Activated T-cell treated with anti-CD3 and anti-CD28 coated beads, Interleukin-2, amount 50 U/mL, for 24 hours (primary cell): ENCODE results near the gene OLFM1.

ENCODE experiments used
- DNase-seq: peaks from one replicate; pipeline ENCODE4 v3.0.0-alpha.2; 2020
- H3K27ac Mint-ChIP-seq: 2 replicates; pipeline ENCODE4 v1.8.0; 2020; ENCODE audit warnings: mild to moderate bottlenecking, mixed read lengths
- H3K27me3 Mint-ChIP-seq: 2 replicates; pipeline ENCODE4 v1.8.0; 2020; ENCODE audit warnings: mixed read lengths
- H3K36me3 Mint-ChIP-seq: 2 replicates; pipeline ENCODE4 v1.8.0; 2020; ENCODE audit warnings: low read depth, mixed read lengths
- H3K4me1 Mint-ChIP-seq: 2 replicates; pipeline ENCODE4 v1.8.0; 2020; ENCODE audit warnings: low read depth, mixed read lengths
- H3K4me3 Mint-ChIP-seq: 2 replicates; pipeline ENCODE4 v1.8.0; 2020; ENCODE audit warnings: mild to moderate bottlenecking, moderate library complexity, mixed read lengths
- H3K9me3 Mint-ChIP-seq: 2 replicates; pipeline ENCODE4 v1.8.0; 2020; ENCODE audit warnings: mixed read lengths

The OLFM1 gene

GRCh38 chr9:135077497-135078200, 9.8 kb upstream of the OLFM1 start:
- no peaks in the 10 kb centered on the region for H3K9me3 Mint-ChIP-seq
- H3K27ac Mint-ChIP-seq: no peak overlapping the region
- peaks cover 40% of the 10 kb centered on the region for H3K27me3 Mint-ChIP-seq
- H3K4me3 Mint-ChIP-seq: no peak overlapping the region
- H3K4me1 Mint-ChIP-seq: peaks cover 2% of the 10 kb centered on the region
- H3K36me3 Mint-ChIP-seq: no peaks in the 10 kb centered on the region
- peak; percentile 27 for DNase-seq

- H3K27me3 Mint-ChIP-seq: peaks cover 43% of the 10 kb centered on the region
- H3K4me3 Mint-ChIP-seq: no peak overlapping the region
- H3K36me3 Mint-ChIP-seq: no peaks in the 10 kb centered on the region
- no peaks in the 10 kb centered on the region for H3K9me3 Mint-ChIP-seq
- H3K27ac Mint-ChIP-seq: no peak overlapping the region
- DNase-seq: peak; percentile 8
- peaks cover 2% of the 10 kb centered on the region for H3K4me1 Mint-ChIP-seq
Measured at GRCh38 chr9:135078361-135078821, 9.1 kb upstream of the OLFM1 start.

- Mint-ChIP-seq H3K27me3 (peaks cover 44% of the 10 kb centered on the region), H3K4me1 (peaks cover 2% of the 10 kb centered on the region), H3K4me3 (no peak overlapping the region), H3K9me3 (no peaks in the 10 kb centered on the region), H3K27ac (no peak overlapping the region), H3K36me3 (no peaks in the 10 kb centered on the region)
- peak; percentile 2 for DNase-seq
Measured at GRCh38 chr9:135079018-135079417, 8.4 kb upstream of the OLFM1 start.

- Mint-ChIP-seq H3K4me3 (no peak overlapping the region), H3K36me3 (no peaks in the 10 kb centered on the region), H3K4me1 (peaks cover 2% of the 10 kb centered on the region), H3K27ac (no peak overlapping the region), H3K9me3 (no peaks in the 10 kb centered on the region), H3K27me3 (peaks cover 47% of the 10 kb centered on the region)
- DNase-seq: peak; percentile 15
Measured at GRCh38 chr9:135079676-135080075, 7.8 kb upstream of the OLFM1 start.

- H3K27me3 Mint-ChIP-seq: peaks cover 52% of the 10 kb centered on the region
- H3K4me1 Mint-ChIP-seq: no peaks in the 10 kb centered on the region
Measured at GRCh38 chr9:135080286-135081263, 6.9 kb upstream of the OLFM1 start.

GRCh38 chr9:135081264-135081660, 6.2 kb upstream of the OLFM1 start:
- DNase-seq: no peak
- H3K27me3 Mint-ChIP-seq: peaks cover 55% of the 10 kb centered on the region

More at GRCh38 chr9:135080286-135081263, 6.9 kb upstream of the OLFM1 start:
- DNase-seq: peak; percentile 14
- H3K36me3 Mint-ChIP-seq: no peaks in the 10 kb centered on the region
- no peak overlapping the region for H3K27ac Mint-ChIP-seq
- H3K9me3 Mint-ChIP-seq: no peaks in the 10 kb centered on the region
- H3K4me3 Mint-ChIP-seq: no peak overlapping the region

GRCh38 chr9:135081731-135082130, 5.7 kb upstream of the OLFM1 start:
- Mint-ChIP-seq H3K9me3 (no peaks in the 10 kb centered on the region), H3K27me3 (peaks cover 55% of the 10 kb centered on the region), H3K36me3 (no peaks in the 10 kb centered on the region), H3K4me1 (peaks cover 4% of the 10 kb centered on the region), H3K4me3 (no peak overlapping the region), H3K27ac (no peak overlapping the region)
- DNase-seq: no peak

More at GRCh38 chr9:135081264-135081660, 6.2 kb upstream of the OLFM1 start:
- no peak overlapping the region for H3K4me3 Mint-ChIP-seq
- H3K27ac Mint-ChIP-seq: no peak overlapping the region
- H3K36me3 Mint-ChIP-seq: no peaks in the 10 kb centered on the region
- peaks cover 4% of the 10 kb centered on the region for H3K4me1 Mint-ChIP-seq
- H3K9me3 Mint-ChIP-seq: no peaks in the 10 kb centered on the region

GRCh38 chr9:135082536-135082935, 4.9 kb upstream of the OLFM1 start:
- H3K36me3 Mint-ChIP-seq: no peaks in the 10 kb centered on the region
- H3K27me3 Mint-ChIP-seq: peaks cover 52% of the 10 kb centered on the region
- DNase-seq: no peak
- H3K9me3 Mint-ChIP-seq: no peaks in the 10 kb centered on the region
- H3K27ac Mint-ChIP-seq: no peak overlapping the region
- H3K4me1 Mint-ChIP-seq: peaks cover 4% of the 10 kb centered on the region
- no peak overlapping the region for H3K4me3 Mint-ChIP-seq

- Mint-ChIP-seq H3K27ac (no peak overlapping the region), H3K4me1 (peaks cover 4% of the 10 kb centered on the region), H3K4me3 (no peak overlapping the region), H3K36me3 (no peaks in the 10 kb centered on the region), H3K9me3 (no peaks in the 10 kb centered on the region), H3K27me3 (peaks cover 44% of the 10 kb centered on the region)
- no peak for DNase-seq
Measured at GRCh38 chr9:135083241-135083810, 4.1 kb upstream of the OLFM1 start.

- Mint-ChIP-seq H3K27ac (no peak overlapping the region), H3K4me1 (peaks cover 4% of the 10 kb centered on the region), H3K36me3 (no peaks in the 10 kb centered on the region), H3K9me3 (no peaks in the 10 kb centered on the region), H3K27me3 (peaks cover 44% of the 10 kb centered on the region), H3K4me3 (no peak overlapping the region)
- DNase-seq: no peak
Measured at GRCh38 chr9:135083831-135084230, 3.6 kb upstream of the OLFM1 start.

- peaks cover 49% of the 10 kb centered on the region for H3K27me3 Mint-ChIP-seq
- no peaks in the 10 kb centered on the region for H3K36me3 Mint-ChIP-seq
- DNase-seq: no peak
- peaks cover 4% of the 10 kb centered on the region for H3K4me1 Mint-ChIP-seq
- H3K4me3 Mint-ChIP-seq: no peak overlapping the region
- no peak overlapping the region for H3K27ac Mint-ChIP-seq
- no peaks in the 10 kb centered on the region for H3K9me3 Mint-ChIP-seq
Measured at GRCh38 chr9:135084262-135084661, 3.2 kb upstream of the OLFM1 start.

- Mint-ChIP-seq H3K4me3 (no peak overlapping the region), H3K27me3 (peaks cover 57% of the 10 kb centered on the region), H3K9me3 (no peaks in the 10 kb centered on the region), H3K36me3 (no peaks in the 10 kb centered on the region), H3K4me1 (peaks cover 4% of the 10 kb centered on the region), H3K27ac (no peak overlapping the region)
- DNase-seq: no peak
Measured at GRCh38 chr9:135084881-135085760, 2.3 kb upstream of the OLFM1 start.

- peaks cover 64% of the 10 kb centered on the region for H3K27me3 Mint-ChIP-seq
- H3K4me3 Mint-ChIP-seq: no peak overlapping the region
- no peaks in the 10 kb centered on the region for H3K9me3 Mint-ChIP-seq
Measured at GRCh38 chr9:135085830-135086546, 1.5 kb upstream of the OLFM1 start.

More at GRCh38 chr9:135085830-135086546, 1.5 kb upstream of the OLFM1 start:
- Mint-ChIP-seq H3K36me3 (no peaks in the 10 kb centered on the region), H3K27ac (no peak overlapping the region), H3K4me1 (peaks cover 4% of the 10 kb centered on the region)
- DNase-seq: peak; percentile 62
